Thymus (tissue), 11 donors: Measurements from ENCODE around the gene PRKAG2. TPM values are rescaled to one million over a fixed set of nuclear protein-coding genes. Genes with fewer than 3 reads are reported as not detected.

Experiments
- DNase-seq, 9 donors: peaks; one replicate each; pipeline ENCODE4 v3.0.0-alpha.2; 2013; ENCODE audit warnings: low spot score in 9 of 9, low read depth in 6 of 9, missing footprints in 1 of 9
- H3K27ac ChIP-seq, 2 donors: one replicate each; pipeline ENCODE4 v1.5.1; 2013; ENCODE audit warnings: control low read depth in 1 of 2, low read depth in 1 of 2, low read length in 1 of 2, mild to moderate bottlenecking in 1 of 2, moderate library complexity in 1 of 2
- H3K27me3 ChIP-seq, 2 donors: one replicate each; pipeline ENCODE4 v1.5.1; 2013; ENCODE audit warnings: low read length in 1 of 2; ENCODE audit not compliant: control insufficient read depth in 2 of 2, insufficient read depth in 1 of 2
- H3K36me3 ChIP-seq, 2 donors: one replicate each; pipeline ENCODE4 v1.5.1; 2013; ENCODE audit warnings: low read length in 1 of 2, mild to moderate bottlenecking in 1 of 2, moderate library complexity in 1 of 2; ENCODE audit not compliant: control insufficient read depth in 2 of 2, insufficient read depth in 2 of 2
- H3K4me1 ChIP-seq, 2 donors: one replicate each; pipeline ENCODE4 v1.5.1; 2013; ENCODE audit warnings: low read length in 2 of 2; ENCODE audit not compliant: control insufficient read depth in 2 of 2, insufficient read depth in 2 of 2
- H3K4me3 ChIP-seq, 2 donors: one replicate each; pipeline ENCODE4 v1.5.1; 2013; ENCODE audit warnings: low read length in 2 of 2, control low read depth in 1 of 2, mild to moderate bottlenecking in 1 of 2
- H3K9me3 ChIP-seq, 2 donors: one replicate each; pipeline ENCODE4 v1.5.1; 2013; ENCODE audit warnings: low read length in 1 of 2, mild to moderate bottlenecking in 1 of 2; ENCODE audit not compliant: control insufficient read depth in 2 of 2, insufficient read depth in 1 of 2
- WGBS: extraction: QIAGEN DNeasy Blood & Tissue Kit; methylation state at CpG from one replicate; pipeline ENCODE4 v1.1.7; 2013; 5-methylcytosine and 5-hydroxymethylcytosine counted together
- polyA plus RNA-seq: library from polyadenylated mRNA; stranded (reverse); fragments of 200-250 nt; gene quantifications from one replicate; pipeline ENCODE4 v1.2.3, GENCODE V29; 2013
- total RNA-seq: library from RNA; stranded (reverse); fragments of 120-200 nt; gene quantifications from one replicate; pipeline ENCODE4 v1.2.4, GENCODE V29; 2013
- donor health status: healthy.

PRKAG2 gene
- total and polyA plus RNA-seq, 2 donors, result 5.1 to 33.7 TPM

DNA sequence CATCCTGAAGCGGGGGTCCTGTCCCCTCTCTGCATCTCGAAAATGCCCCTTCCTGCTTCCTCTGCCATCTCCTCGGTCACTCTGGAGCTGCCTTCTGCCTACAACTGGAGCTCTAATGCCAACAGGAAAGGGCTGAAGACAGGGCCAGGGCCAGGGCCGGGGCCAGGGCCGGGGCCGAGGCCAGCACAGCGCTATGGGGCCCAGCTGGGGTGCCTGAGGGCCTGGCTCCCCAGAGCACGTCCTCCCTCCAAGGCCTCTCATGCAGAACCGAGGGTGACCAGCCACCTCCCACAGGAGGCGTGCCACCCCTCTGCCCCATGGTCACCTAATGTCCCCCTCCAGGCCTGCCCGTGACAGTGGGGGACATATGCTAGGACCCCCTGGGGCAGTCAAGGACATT lies 155.7 kb downstream of the PRKAG2 start:
- 97% methylated on average over 11 of the region's 11 CpGs for WGBS
- H3K27ac ChIP-seq, result no peak overlapping the region

DNA sequence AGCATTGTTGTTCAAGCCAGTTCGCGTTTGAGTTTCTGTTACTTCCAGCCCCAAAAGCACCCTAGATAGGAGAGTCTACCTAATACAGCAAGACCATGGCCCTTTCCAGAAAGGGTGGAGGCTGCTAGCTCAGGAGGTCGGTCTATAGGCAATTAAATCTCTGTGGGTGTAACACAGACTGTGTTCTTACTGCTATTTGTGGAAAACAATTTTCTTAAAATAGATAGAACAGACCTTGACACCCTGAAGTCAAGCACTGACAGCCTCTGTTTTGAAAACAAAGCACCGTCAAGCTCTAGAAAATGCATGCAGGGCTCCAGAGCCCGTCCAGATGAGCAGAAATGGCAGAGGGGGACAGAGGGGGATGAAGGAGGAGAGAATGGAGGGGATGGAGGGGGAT lies 156.6 kb downstream of the PRKAG2 start:
- DNase-seq, result no peak
- Histone ChIP-seq H3K9me3 (no peaks in the 10 kb centered on the region), H3K4me1 (no peaks in the 10 kb centered on the region), H3K36me3 (no peaks in the 10 kb centered on the region), H3K27me3 (no peaks in the 10 kb centered on the region), H3K4me3 (no peak overlapping the region), H3K27ac (no peak overlapping the region)
- WGBS, result 85% methylated on average over 5 of the region's 5 CpGs

More for the DNA sequence above, 155.7 kb downstream of the PRKAG2 start:
- no peak for DNase-seq
- no peaks in the 10 kb centered on the region for H3K27me3 ChIP-seq
- H3K9me3 ChIP-seq, result no peaks in the 10 kb centered on the region
- H3K4me1 ChIP-seq, result peaks cover 0 to 5% of the 10 kb centered on the region in 2 donors
- no peak overlapping the region for H3K4me3 ChIP-seq
- no peaks in the 10 kb centered on the region for H3K36me3 ChIP-seq

DNA sequence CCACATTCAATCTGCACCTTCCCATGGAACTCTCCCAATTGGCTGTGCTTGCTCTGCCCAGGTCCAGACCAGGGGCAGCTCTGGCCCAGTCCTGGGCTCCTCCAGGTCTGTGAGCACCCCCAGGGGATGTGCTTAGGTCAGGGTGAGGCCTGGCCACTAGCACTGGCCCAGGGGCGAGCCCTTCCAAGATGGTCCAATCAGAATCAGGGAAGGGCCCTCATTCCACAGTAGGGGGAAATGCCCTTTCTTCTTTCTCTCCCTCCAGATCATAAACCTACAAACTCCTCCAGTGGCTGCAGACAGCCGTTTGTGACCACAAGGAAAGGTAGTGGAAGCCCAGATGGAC lies 157.0 kb downstream of the PRKAG2 start:
- no peak for DNase-seq
- no peaks in the 10 kb centered on the region for H3K9me3 ChIP-seq
- H3K27me3 ChIP-seq, result no peaks in the 10 kb centered on the region
- H3K27ac ChIP-seq, result no peak overlapping the region
- 89% methylated on average over 2 of the region's 2 CpGs for WGBS
- no peak overlapping the region for H3K4me3 ChIP-seq
- no peaks in the 10 kb centered on the region for H3K4me1 ChIP-seq
- no peaks in the 10 kb centered on the region for H3K36me3 ChIP-seq

GRCh38 chr7:151719031-151719896 lies 157.7 kb downstream of the PRKAG2 start:
- H3K4me1 ChIP-seq, result no peaks in the 10 kb centered on the region
- no peaks in the 10 kb centered on the region for H3K27me3 ChIP-seq
- H3K27ac ChIP-seq, result no peak overlapping the region
- 96% methylated on average over 24 of the region's 24 CpGs for WGBS
- no peak overlapping the region for H3K4me3 ChIP-seq
- no peaks in the 10 kb centered on the region for H3K36me3 ChIP-seq
- DNase-seq, result no peak
- H3K9me3 ChIP-seq, result peaks cover 0 to under 1% of the 10 kb centered on the region in 2 donors

DNA sequence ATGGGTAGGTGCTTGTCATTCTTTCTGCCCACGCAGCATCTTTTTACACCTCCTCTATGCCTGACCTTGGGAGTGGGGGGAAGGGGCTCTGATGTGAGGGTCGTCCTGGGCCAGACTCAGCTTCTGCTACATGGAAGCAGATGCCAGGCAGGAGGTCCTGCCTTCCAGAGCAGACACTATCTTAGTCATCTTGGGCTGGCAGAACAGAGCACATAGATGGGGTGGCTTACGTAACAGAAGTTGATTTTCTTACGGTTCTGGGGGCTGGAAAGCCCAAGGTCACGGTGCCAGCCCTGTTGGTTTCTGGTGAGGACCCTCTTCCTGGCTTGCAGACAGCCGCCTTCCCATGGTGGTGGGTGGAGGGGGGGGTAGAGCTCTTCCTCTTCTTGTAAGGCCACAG lies 159.0 kb downstream of the PRKAG2 start:
- no peak for DNase-seq
- Histone ChIP-seq H3K27me3 (no peaks in the 10 kb centered on the region), H3K4me1 (no peaks in the 10 kb centered on the region), H3K36me3 (no peaks in the 10 kb centered on the region), H3K4me3 (no peak overlapping the region), H3K9me3 (peaks cover 0 to 1% of the 10 kb centered on the region in 2 donors), H3K27ac (no peak overlapping the region)
- WGBS, result 95% methylated on average over 6 of the region's 6 CpGs

DNA sequence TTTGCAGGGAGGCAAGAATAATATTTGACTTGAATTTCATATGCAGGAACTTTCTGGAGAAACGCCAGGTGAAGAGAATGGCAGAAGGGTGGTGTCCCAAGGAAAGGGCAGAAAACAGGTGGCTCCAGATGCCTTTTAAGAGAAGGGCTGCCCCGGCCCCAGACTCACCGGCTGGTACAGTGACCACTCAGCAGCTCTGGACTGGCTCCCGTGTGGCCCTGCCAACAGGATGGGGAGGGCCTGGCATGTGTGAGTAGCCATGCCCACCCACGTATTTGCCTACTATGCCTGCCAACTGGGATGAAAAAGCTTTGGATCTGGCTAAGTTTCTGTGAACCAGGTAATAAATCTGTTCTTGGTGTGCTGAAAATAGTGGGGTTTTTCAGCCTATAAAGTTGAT lies 159.5 kb downstream of the PRKAG2 start:
- no peak overlapping the region for H3K27ac ChIP-seq
- H3K27me3 ChIP-seq, result no peaks in the 10 kb centered on the region
- no peaks in the 10 kb centered on the region for H3K4me1 ChIP-seq
- no peaks in the 10 kb centered on the region for H3K36me3 ChIP-seq
- WGBS, result 96% methylated on average over 5 of the region's 5 CpGs
- H3K9me3 ChIP-seq, result peaks cover 0 to 1% of the 10 kb centered on the region in 2 donors
- no peak overlapping the region for H3K4me3 ChIP-seq
- no peak for DNase-seq

DNA sequence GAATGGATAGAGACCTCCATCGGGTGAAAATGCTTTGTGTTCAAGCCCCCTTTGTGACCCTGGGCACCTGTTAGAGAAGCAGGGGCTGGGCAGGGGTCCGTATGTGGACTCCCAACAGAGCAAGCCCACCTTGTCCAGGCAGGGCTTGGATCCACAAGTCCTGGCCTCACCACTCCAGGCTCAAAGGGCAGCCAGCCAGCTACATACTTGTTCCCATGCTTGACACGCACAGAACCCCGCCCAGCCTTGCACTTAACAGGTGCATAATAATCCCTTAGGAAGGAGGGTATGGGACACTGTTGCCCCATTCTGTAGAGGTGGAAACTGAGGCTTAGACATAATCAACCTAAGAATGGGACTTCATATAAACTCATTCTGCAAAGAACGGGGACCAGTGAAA lies 160.6 kb downstream of the PRKAG2 start:
- no peaks in the 10 kb centered on the region for H3K36me3 ChIP-seq
- H3K9me3 ChIP-seq, result peaks cover 0 to 1% of the 10 kb centered on the region in 2 donors
- 84% methylated on average over 5 of the region's 5 CpGs for WGBS
- no peaks in the 10 kb centered on the region for H3K27me3 ChIP-seq
- no peak for DNase-seq
- no peak overlapping the region for H3K4me3 ChIP-seq
- H3K4me1 ChIP-seq, result no peaks in the 10 kb centered on the region
- H3K27ac ChIP-seq, result no peak overlapping the region

- no peak overlapping the region for H3K4me3 ChIP-seq
- no peaks in the 10 kb centered on the region for H3K4me1 ChIP-seq
- WGBS, result 84% methylated on average over 14 of the region's 14 CpGs
- peaks cover 0 to 1% of the 10 kb centered on the region in 2 donors for H3K9me3 ChIP-seq
- H3K27me3 ChIP-seq, result no peaks in the 10 kb centered on the region
- DNase-seq, result no peak
- H3K36me3 ChIP-seq, result no peaks in the 10 kb centered on the region
- no peak overlapping the region for H3K27ac ChIP-seq
Measured at GRCh38 chr7:151715666-151716315, 161.1 kb downstream of the PRKAG2 start.

DNA sequence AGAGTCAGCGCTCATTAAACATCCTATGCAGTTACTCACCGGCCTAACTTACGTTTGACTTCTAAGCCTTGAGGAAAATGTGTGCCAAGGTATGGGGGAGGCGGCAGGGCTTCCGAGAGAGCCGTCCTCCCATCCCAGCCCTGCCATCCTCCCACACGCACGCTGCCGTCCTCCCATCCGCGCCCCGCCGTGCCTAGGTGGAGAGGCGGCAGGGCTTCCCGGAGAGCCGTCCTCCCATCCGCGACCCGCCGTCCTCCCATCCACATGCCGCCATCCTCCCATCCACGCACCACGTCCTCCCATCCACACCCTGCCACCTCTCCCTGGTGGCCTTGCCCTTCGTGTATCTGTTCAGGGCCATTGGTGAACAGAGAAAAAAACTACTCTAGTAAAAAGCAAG lies 162.7 kb downstream of the PRKAG2 start:
- Histone ChIP-seq H3K27me3 (no peaks in the 10 kb centered on the region), H3K9me3 (peaks cover 0 to 1% of the 10 kb centered on the region in 2 donors), H3K36me3 (no peaks in the 10 kb centered on the region), H3K4me3 (no peak overlapping the region), H3K27ac (no peak overlapping the region), H3K4me1 (no peaks in the 10 kb centered on the region)
- WGBS, result 98% methylated on average over 24 of the region's 24 CpGs
- no peak for DNase-seq
